Fibroblast of the aortic adventitia (primary cell): Measurements from ENCODE around the gene AICDA. TPM values are rescaled to one million over a fixed set of nuclear protein-coding genes. Genes with fewer than 3 reads are reported as not detected.
"Not testable (repeated sequence)": the region's sequence is repeated elsewhere in the genome, so short reads cannot be mapped to it uniquely, and the experiment has no call there.

ENCODE experiments used
- DNase-seq: peaks from one replicate; pipeline ENCODE4 v3.0.0-alpha.2; 2010; ENCODE audit warnings: low read depth
- H3K4me3 ChIP-seq: 2 replicates; pipeline ENCODE4 v1.5.1; 2011; ENCODE audit warnings: low read depth, mild to moderate bottlenecking, control low read depth, low read length, moderate library complexity
- CTCF ChIP-seq: IDR thresholded peaks from 2 replicates; pipeline ENCODE4 v1.5.1; 2011; ENCODE audit warnings: mild to moderate bottlenecking, low read length, control low read depth, inconsistent platforms; ENCODE audit not compliant: insufficient read depth
- total RNA-seq: library from RNA; depleted of rRNA; stranded (reverse); fragments of >200 nt; gene quantifications from 2 replicates; pipeline ENCODE4 v1.2.3, GENCODE V29; 2012; ENCODE audit warnings: low replicate concordance

AICDA gene
- total RNA-seq, 1 donor = not detected

- DNase-seq = no peak
- TF ChIP-seq CTCF = no peak
- no peak overlapping the region for H3K4me3 ChIP-seq
Observed at GRCh38 chr12:8630131-8630530, 17.5 kb upstream of the AICDA start.

GRCh38 chr12:8629486-8630033 is 16.9 kb upstream of the AICDA start:
- peak; percentile 56 for DNase-seq
- H3K4me3 ChIP-seq = no peak overlapping the region
- no peak for TF ChIP-seq CTCF

- H3K4me3 ChIP-seq = no peak overlapping the region
- peak; percentile 18 for DNase-seq
- TF ChIP-seq CTCF = no peak
Observed at GRCh38 chr12:8628731-8629130, 16.1 kb upstream of the AICDA start.

GRCh38 chr12:8624750-8625149 is 12.1 kb upstream of the AICDA start:
- H3K4me3 ChIP-seq, DNase-seq: not testable (repeated sequence)

GRCh38 chr12:8622646-8623045 is 10.0 kb upstream of the AICDA start:
- H3K4me3 ChIP-seq = no peak overlapping the region
- no peak for TF ChIP-seq CTCF
- no peak for DNase-seq

GRCh38 chr12:8615206-8615605 is 2.5 kb upstream of the AICDA start:
- TF ChIP-seq CTCF = no peak
- no peak for DNase-seq

GRCh38 chr12:8613881-8614280 is 1.2 kb upstream of the AICDA start:
- H3K4me3 ChIP-seq = not testable (repeated sequence)

More at GRCh38 chr12:8615206-8615605, 2.5 kb upstream of the AICDA start:
- no peak overlapping the region for H3K4me3 ChIP-seq

GRCh38 chr12:8609061-8609570 is 3.5 kb downstream of the AICDA start:
- no peak overlapping the region for H3K4me3 ChIP-seq
- peak; percentile 78 for DNase-seq
- TF ChIP-seq CTCF = peak; percentile 97

More at GRCh38 chr12:8613881-8614280, 1.2 kb upstream of the AICDA start:
- not testable (repeated sequence) for DNase-seq
